HepG2 (cell line): ENCODE results near the gene ACTN1. TPM values are rescaled to one million over a fixed set of nuclear protein-coding genes. Genes with fewer than 3 reads are reported as not detected.

Source experiments
- CBX1 ChIP-seq: IDR thresholded peaks from one replicate; pipeline ENCODE4 v1.6.1; 2016; ENCODE audit warnings: antibody characterized with exemption, low read depth
- CCDC6 ChIP-seq: sonication (generic); formaldehyde crosslinking; IDR thresholded peaks from 2 replicates; pipeline ENCODE4 v1.8.1; 2022; ENCODE audit warnings: mild to moderate bottlenecking, missing genetic modification reagents, moderate library complexity
- FOXK1 ChIP-seq: sonication (generic); formaldehyde crosslinking; IDR thresholded peaks from 2 replicates; pipeline ENCODE4 v1.4.0; 2020; ENCODE audit warnings: low read depth, missing genetic modification reagents, borderline replicate concordance
- GABPB1 ChIP-seq: IDR thresholded peaks from 2 replicates; pipeline ENCODE4 v1.6.1; 2016; ENCODE audit warnings: mild to moderate bottlenecking, missing genetic modification reagents, moderate library complexity, missing compliant biosample characterization
- GTF3A ChIP-seq: sonication (generic); formaldehyde crosslinking; conservative IDR thresholded peaks from 2 replicates; pipeline ENCODE4 v1.4.0; 2020; ENCODE audit warnings: mild to moderate bottlenecking, missing genetic modification reagents
- IKZF4 ChIP-seq: sonication (generic); formaldehyde crosslinking; IDR thresholded peaks from 2 replicates; pipeline ENCODE4 v1.5.1; 2020; ENCODE audit warnings: borderline replicate concordance, mild to moderate bottlenecking, low read depth, missing genetic modification reagents; ENCODE audit errors: not compliant biosample characterization
- MAFF ChIP-seq: IDR thresholded peaks from 2 replicates; pipeline ENCODE4 v1.6.1; 2011; ENCODE audit warnings: low read depth, low read length, improper control_type of control experiment
- MED1 ChIP-seq: sonication (generic); formaldehyde crosslinking; IDR thresholded peaks from 2 replicates; pipeline ENCODE4 v1.4.0; 2020; ENCODE audit warnings: missing genetic modification reagents
- MED13 ChIP-seq: sonication (generic); formaldehyde crosslinking; IDR thresholded peaks from 2 replicates; pipeline ENCODE4 v1.5.0; 2020; ENCODE audit warnings: missing genetic modification reagents
- NFE2L1 ChIP-seq: sonication (generic); formaldehyde crosslinking; IDR thresholded peaks from 2 replicates; pipeline ENCODE4 v1.4.0; 2020; ENCODE audit warnings: missing genetic modification reagents, mild to moderate bottlenecking, borderline replicate concordance
- RCOR2 ChIP-seq: IDR thresholded peaks from 2 replicates; pipeline ENCODE4 v1.6.1; 2016; ENCODE audit warnings: missing biosample characterization, missing genetic modification reagents
- SMAD3 ChIP-seq: sonication (generic); formaldehyde crosslinking; IDR thresholded peaks from 2 replicates; pipeline ENCODE4 v1.4.0; 2020; ENCODE audit warnings: missing genetic modification reagents
- SP2 ChIP-seq: sonication (generic); formaldehyde crosslinking; IDR thresholded peaks from 2 replicates; pipeline ENCODE4 v1.5.1; 2020; ENCODE audit warnings: mild to moderate bottlenecking, missing genetic modification reagents
- SPEN ChIP-seq: sonication (generic); formaldehyde crosslinking; IDR thresholded peaks from 2 replicates; pipeline ENCODE4 v1.5.1; 2020; ENCODE audit warnings: low read depth, mild to moderate bottlenecking, missing genetic modification reagents
- TAF1 ChIP-seq: sonication (generic); formaldehyde crosslinking; IDR thresholded peaks from 2 replicates; pipeline ENCODE4 v1.4.0; 2020; ENCODE audit warnings: missing genetic modification reagents
- TMF1 ChIP-seq: sonication (generic); formaldehyde crosslinking; IDR thresholded peaks from 2 replicates; pipeline ENCODE4 v1.8.1; 2022; ENCODE audit warnings: low read depth, missing genetic modification reagents
- ZNF251 ChIP-seq: sonication (generic); formaldehyde crosslinking; IDR thresholded peaks from 2 replicates; pipeline ENCODE4 v1.9.0; 2021; ENCODE audit warnings: mild to moderate bottlenecking, missing genetic modification reagents
- ZNF34 ChIP-seq: sonication (generic); formaldehyde crosslinking; IDR thresholded peaks from 2 replicates; pipeline ENCODE4 v1.4.0; 2020; ENCODE audit warnings: mild to moderate bottlenecking, missing genetic modification reagents, borderline replicate concordance
- ZNF354B ChIP-seq: sonication (generic); formaldehyde crosslinking; IDR thresholded peaks from 2 replicates; pipeline ENCODE4 v1.8.0; 2022; ENCODE audit warnings: mild to moderate bottlenecking, missing genetic modification reagents
- ZNF549 ChIP-seq: sonication (generic); formaldehyde crosslinking; IDR thresholded peaks from 2 replicates; pipeline ENCODE4 v1.5.0; 2020; ENCODE audit warnings: missing genetic modification reagents
- ZNF564 ChIP-seq: sonication (generic); formaldehyde crosslinking; IDR thresholded peaks from 2 replicates; pipeline ENCODE4 v1.8.1; 2023; ENCODE audit warnings: mild to moderate bottlenecking, missing genetic modification reagents
- ZNF605 ChIP-seq: sonication (generic); formaldehyde crosslinking; IDR thresholded peaks from 2 replicates; pipeline ENCODE4 v1.8.0; 2022; ENCODE audit warnings: mild to moderate bottlenecking, missing genetic modification reagents
- ZNF614 ChIP-seq: IDR thresholded peaks from 2 replicates; pipeline ENCODE4 v1.6.1; 2018; ENCODE audit warnings: missing biosample characterization, missing genetic modification reagents, inconsistent platforms, borderline replicate concordance
- ZNF652 ChIP-seq: IDR thresholded peaks from 2 replicates; pipeline ENCODE4 v1.6.1; 2016; ENCODE audit warnings: low read depth, borderline replicate concordance
- ZNF713 ChIP-seq: sonication (generic); formaldehyde crosslinking; IDR thresholded peaks from 2 replicates; pipeline ENCODE4 v1.4.0; 2020; ENCODE audit warnings: mild to moderate bottlenecking, missing genetic modification reagents
- ZNF781 ChIP-seq: sonication (generic); formaldehyde crosslinking; IDR thresholded peaks from 2 replicates; pipeline ENCODE4 v1.5.1; 2020; ENCODE audit warnings: borderline replicate concordance, mild to moderate bottlenecking, missing genetic modification reagents; ENCODE audit errors: not compliant biosample characterization
- ZZZ3 ChIP-seq: sonication (generic); formaldehyde crosslinking; IDR thresholded peaks from 2 replicates; pipeline ENCODE4 v1.4.0; 2020; ENCODE audit warnings: missing genetic modification reagents, mild to moderate bottlenecking, borderline replicate concordance
- polyA plus RNA-seq, 8 experiments: library from polyadenylated mRNA; depleted of rRNA in 3 of 8; stranded (reverse) in 7 of 8; unstranded in 1 of 8; fragments of >200 nt; fragmentation: Illumina TruSeq in 4 of 8; extraction: Trizol in 4 of 8; gene quantifications; 2 replicates each; pipeline versions ENCODE4 v1.2.1 to v1.2.3, GENCODE V29; 2011 to 2016; ENCODE audit warnings: low read depth in 4 of 8, missing spikeins in 1 of 8, mixed read lengths in 1 of 8; ENCODE audit not compliant: insufficient read depth in 1 of 8
- total RNA-seq, 5 experiments: library from RNA; depleted of rRNA; stranded (reverse); fragments of >200 nt; fragmentation: Illumina TruSeq; extraction: Trizol; gene quantifications; 2 replicates each; pipeline ENCODE4 v1.2.3, GENCODE V29; 2016; ENCODE audit warnings: low read depth in 1 of 5
- TF ChIP-seq, protein P1 (sequence below): sonication (generic); formaldehyde crosslinking; IDR thresholded peaks from 2 replicates; pipeline ENCODE4 v1.5.0; 2020; ENCODE audit warnings: mild to moderate bottlenecking, missing genetic modification reagents, moderate library complexity
- TF ChIP-seq, protein P2 (sequence below): IDR thresholded peaks from 2 replicates; pipeline ENCODE4 v1.6.1; 2012; ENCODE audit warnings: inconsistent platforms
- TF ChIP-seq, protein P3 (sequence below): sonication (generic); formaldehyde crosslinking; IDR thresholded peaks from 2 replicates; pipeline ENCODE4 v1.8.1; 2023; ENCODE audit warnings: mild to moderate bottlenecking, moderate library complexity, missing genetic modification reagents

ACTN1 gene
- total and polyA plus RNA-seq, 2 of the 13 experiments (the other 11 are each of a cell fraction or from before 2014, with no cell fraction given): 58.6 to 162 TPM

DNA sequence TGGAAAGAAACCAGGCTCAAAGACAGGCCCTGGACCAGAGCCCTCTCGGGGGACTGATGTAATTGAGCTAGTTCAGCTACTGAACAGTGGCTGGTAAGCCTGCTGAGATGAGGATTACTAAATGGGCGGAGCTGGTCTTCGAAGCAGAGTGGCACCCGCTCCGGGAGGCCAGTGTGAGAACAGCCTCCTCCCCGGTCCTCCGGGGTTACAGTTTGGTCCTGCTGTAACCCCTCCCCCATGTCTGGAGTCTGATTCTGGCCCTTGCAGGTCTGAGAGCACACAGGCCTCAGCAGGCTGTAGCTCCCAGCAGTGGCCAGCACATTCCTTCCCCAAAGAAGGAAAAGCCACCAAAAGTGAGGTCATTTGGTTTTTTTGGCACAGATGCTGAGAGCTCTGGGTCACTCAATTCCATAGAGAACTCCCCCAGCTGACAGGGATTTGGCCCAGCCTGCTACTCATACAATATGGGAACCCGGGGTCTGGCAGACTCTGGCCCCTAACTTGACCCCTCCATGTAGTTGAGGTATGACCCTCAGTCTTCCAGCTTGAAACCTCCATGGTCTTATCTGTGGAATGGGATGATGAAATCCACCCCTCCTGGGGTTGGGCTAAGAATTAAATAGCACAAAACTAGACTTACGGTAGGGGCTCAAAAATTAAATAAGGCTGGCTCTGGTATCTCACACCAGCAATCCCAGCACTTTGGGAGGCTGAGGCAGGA is 39.0 kb downstream of the ACTN1 start (continued):
- TF ChIP-seq, protein P1, sequence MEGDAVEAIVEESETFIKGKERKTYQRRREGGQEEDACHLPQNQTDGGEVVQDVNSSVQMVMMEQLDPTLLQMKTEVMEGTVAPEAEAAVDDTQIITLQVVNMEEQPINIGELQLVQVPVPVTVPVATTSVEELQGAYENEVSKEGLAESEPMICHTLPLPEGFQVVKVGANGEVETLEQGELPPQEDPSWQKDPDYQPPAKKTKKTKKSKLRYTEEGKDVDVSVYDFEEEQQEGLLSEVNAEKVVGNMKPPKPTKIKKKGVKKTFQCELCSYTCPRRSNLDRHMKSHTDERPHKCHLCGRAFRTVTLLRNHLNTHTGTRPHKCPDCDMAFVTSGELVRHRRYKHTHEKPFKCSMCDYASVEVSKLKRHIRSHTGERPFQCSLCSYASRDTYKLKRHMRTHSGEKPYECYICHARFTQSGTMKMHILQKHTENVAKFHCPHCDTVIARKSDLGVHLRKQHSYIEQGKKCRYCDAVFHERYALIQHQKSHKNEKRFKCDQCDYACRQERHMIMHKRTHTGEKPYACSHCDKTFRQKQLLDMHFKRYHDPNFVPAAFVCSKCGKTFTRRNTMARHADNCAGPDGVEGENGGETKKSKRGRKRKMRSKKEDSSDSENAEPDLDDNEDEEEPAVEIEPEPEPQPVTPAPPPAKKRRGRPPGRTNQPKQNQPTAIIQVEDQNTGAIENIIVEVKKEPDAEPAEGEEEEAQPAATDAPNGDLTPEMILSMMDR (CRISPR knock-in tag): no peak
- TF ChIP-seq ZNF713 (CRISPR knock-in tag) (no peak), ZNF652 (CRISPR knock-in tag) (0 out of 2 replicates have a peak, but pooled peaks have one; percentile 10), MAFF (no peak), RCOR2 (CRISPR knock-in tag) (peak; percentile 57), SP2 (no peak), ZNF549 (CRISPR knock-in tag) (no peak), FOXK1 (CRISPR knock-in tag) (no peak), CBX1 (no peak), GABPB1 (CRISPR knock-in tag) (no peak), ZNF614 (0 out of 2 replicates have a peak, but pooled peaks have one; percentile 24), GTF3A (CRISPR knock-in tag) (no peak), TAF1 (no peak), CCDC6 (CRISPR knock-in tag) (peak; percentile 61; the same call in 1 of the 2 replicates), ZNF605 (0 out of 2 replicates have a peak, but pooled peaks have one; percentile 44), MED1 (CRISPR knock-in tag) (no peak; the same call in 1 of the 2 replicates), NFE2L1 (no peak), SMAD3 (no peak), IKZF4 (CRISPR knock-in tag) (no peak), ZNF354B (CRISPR knock-in tag) (no peak), ZNF251 (CRISPR knock-in tag) (no peak), TMF1 (no peak), ZZZ3 (CRISPR knock-in tag) (no peak), ZNF564 (no peak), MED13 (CRISPR knock-in tag) (no peak), ZNF34 (CRISPR knock-in tag) (no peak), SPEN (no peak), ZNF781 (CRISPR knock-in tag) (no peak)
- TF ChIP-seq, protein P2, sequence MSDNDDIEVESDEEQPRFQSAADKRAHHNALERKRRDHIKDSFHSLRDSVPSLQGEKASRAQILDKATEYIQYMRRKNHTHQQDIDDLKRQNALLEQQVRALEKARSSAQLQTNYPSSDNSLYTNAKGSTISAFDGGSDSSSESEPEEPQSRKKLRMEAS: peak; percentile 52; the same call in 1 of the 2 replicates
- TF ChIP-seq, protein P3, sequence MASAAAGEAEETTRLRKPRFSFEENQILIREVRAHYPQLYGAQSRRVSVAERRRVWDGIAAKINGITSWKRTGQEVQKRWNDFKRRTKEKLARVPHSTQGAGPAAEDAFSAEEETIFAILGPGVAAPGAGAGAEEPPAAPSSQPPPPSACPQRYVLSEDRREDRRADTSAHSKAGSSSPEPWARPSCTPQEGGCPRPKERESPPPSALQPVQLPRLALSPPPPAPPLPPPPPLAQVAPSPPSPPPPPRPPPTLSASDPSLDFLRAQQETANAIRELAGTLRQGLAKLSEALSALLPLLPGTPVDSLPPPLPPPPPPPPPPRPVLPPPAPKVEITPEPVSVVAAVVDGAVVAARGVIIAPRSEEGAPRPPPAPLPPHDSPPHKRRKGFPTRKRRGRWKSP (CRISPR knock-in tag): peak; percentile 27; the same call in 1 of the 2 replicates
